GM23338 (cell line): Measurements from ENCODE around the gene WNT7A. TPM values are rescaled to one million over a fixed set of nuclear protein-coding genes. Genes with fewer than 3 reads are reported as not detected.

Experiments used
- polyA plus RNA-seq: library from polyadenylated mRNA; unstranded; fragments of >200 nt; fragmentation: Nextera tagmentation; extraction: Ambion mirVana; gene quantifications from 2 replicates; pipeline ENCODE4 v1.2.1, GENCODE V29; 2016
- total RNA-seq: library from RNA; depleted of rRNA; stranded (reverse); fragments of >200 nt; shearing (Covaris generic); gene quantifications from 2 replicates; pipeline ENCODE4 v1.2.3, GENCODE V29; 2014; rRNA removed

Gene WNT7A
- total and polyA plus RNA-seq, 2 experiments from 2014 or later, result not detected

Other genes with a start within 250 kb of the WNT7A start
- 25.8 and 31.1 TPM in 2 replicates for gene CHCHD4, start 244.8 kb upstream of the WNT7A start, total RNA-seq
- gene CHCHD4, start 244.8 kb upstream of the WNT7A start, polyA plus RNA-seq, result 39.2 and 41.3 TPM in 2 replicates
- gene TMEM43, start 245.0 kb upstream of the WNT7A start, total RNA-seq, result 27.6 and 34.7 TPM in 2 replicates
- 14.8 and 15.9 TPM in 2 replicates for gene TMEM43, start 245.0 kb upstream of the WNT7A start, polyA plus RNA-seq